Smooth muscle cell (in vitro differentiated cells): ENCODE results near the gene TBC1D16. TPM values are rescaled to one million over a fixed set of nuclear protein-coding genes. Genes with fewer than 3 reads are reported as not detected.
A peak's percentile ranks its signal among the peaks of the same experiment; 100 is the strongest.

ENCODE experiments used
- DNase-seq: peaks from one replicate; lab custom pipeline; 2025; ENCODE audit not compliant: unreplicated experiment; lab: John Stamatoyannopoulos, UW
- H2AFZ ChIP-seq: fragments of 200-600 bp; sonication (generic); 2 replicates; pipeline ENCODE4 v1.6.0; 2016; ENCODE audit warnings: antibody characterized with exemption, low read depth, mild to moderate bottlenecking
- H3F3A ChIP-seq: fragments of 200-600 bp; sonication (generic); 2 replicates; pipeline ENCODE4 v1.6.0; 2017; ENCODE audit warnings: antibody characterized with exemption, low read depth
- H3K27ac ChIP-seq: fragments of 200-600 bp; sonication (generic); 2 replicates; pipeline ENCODE4 v1.5.1; 2016; ENCODE audit warnings: low read depth, mild to moderate bottlenecking
- H3K27me3 ChIP-seq: fragments of 200-600 bp; sonication (generic); 2 replicates; pipeline ENCODE4 v1.6.1; 2016; ENCODE audit warnings: low read depth, mild to moderate bottlenecking
- H3K36me3 ChIP-seq: fragments of 200-600 bp; sonication (generic); 2 replicates; pipeline ENCODE4 v1.5.1; 2016; ENCODE audit warnings: low read depth
- H3K4me1 ChIP-seq: fragments of 200-600 bp; sonication (generic); 2 replicates; pipeline ENCODE4 v1.5.1; 2016; ENCODE audit warnings: low read depth
- H3K4me2 ChIP-seq: fragments of 200-600 bp; sonication (generic); 2 replicates; pipeline ENCODE4 v1.6.0; 2016; ENCODE audit warnings: mild to moderate bottlenecking
- H3K4me3 ChIP-seq: fragments of 200-600 bp; sonication (generic); 2 replicates; pipeline ENCODE4 v1.5.1; 2016; ENCODE audit warnings: mild to moderate bottlenecking
- H3K79me2 ChIP-seq: fragments of 200-600 bp; sonication (generic); 2 replicates; pipeline ENCODE4 v1.6.0; 2016; ENCODE audit warnings: low read depth, mild to moderate bottlenecking
- H3K9ac ChIP-seq: fragments of 200-600 bp; sonication (generic); 2 replicates; pipeline ENCODE4 v1.6.0; 2016; ENCODE audit warnings: low read depth
- H3K9me3 ChIP-seq: fragments of 200-600 bp; sonication (generic); replicated peaks from 2 replicates; pipeline ENCODE4 v1.5.1; 2016; ENCODE audit warnings: low read depth
- H4K20me1 ChIP-seq: fragments of 200-600 bp; sonication (generic); 2 replicates; pipeline ENCODE4 v1.6.0; 2016; ENCODE audit warnings: low read depth
- CTCF ChIP-seq: fragments of 200-600 bp; sonication (generic); IDR thresholded peaks from 2 replicates; pipeline ENCODE4 v1.5.1; 2017; ENCODE audit warnings: borderline replicate concordance, mild to moderate bottlenecking, antibody characterized with exemption; ENCODE audit not compliant: insufficient read depth, poor library complexity, severe bottlenecking
- WGBS: methylation state at CpG from one replicate; pipeline ENCODE4 v1.1.7; 2016; ENCODE audit warnings: low lambda C conversion rate; 5-methylcytosine and 5-hydroxymethylcytosine counted together
- polyA plus RNA-seq: library from polyadenylated mRNA; unstranded; fragments of >200 nt; fragmentation: Nextera tagmentation; extraction: Ambion mirVana; gene quantifications from 2 replicates; pipeline ENCODE4 v1.2.1, GENCODE V29; 2016
- total RNA-seq: library from RNA; depleted of rRNA; stranded (reverse); fragments of >200 nt; gene quantifications from 2 replicates; pipeline ENCODE4 v1.2.3, GENCODE V29; 2014

TBC1D16 gene
- total and polyA plus RNA-seq, 2 experiments from 2014 or later = 17.4 to 24.6 TPM

GRCh38 chr17:80063830-80064585 lies 28.3 kb upstream of the TBC1D16 start:
- H3K79me2 ChIP-seq = no peaks in the 10 kb centered on the region
- no peak for TF ChIP-seq CTCF
- H3K9ac ChIP-seq = no peak overlapping the region
- H2AFZ ChIP-seq = no peak overlapping the region
- no peaks in the 10 kb centered on the region for H3F3A ChIP-seq
- peaks cover 7% of the 10 kb centered on the region for H3K4me1 ChIP-seq
- H3K36me3 ChIP-seq = no peaks in the 10 kb centered on the region
- H3K9me3 ChIP-seq = no peaks in the 10 kb centered on the region
- 59% methylated on average over 27 of the region's 27 CpGs for WGBS
- peak overlapping the region; percentile 29 for H3K27ac ChIP-seq
- DNase-seq = peak; percentile 6
- no peaks in the 10 kb centered on the region for H4K20me1 ChIP-seq
- H3K27me3 ChIP-seq = no peaks in the 10 kb centered on the region
- H3K4me3 ChIP-seq = no peak overlapping the region
- no peak overlapping the region for H3K4me2 ChIP-seq

DNA sequence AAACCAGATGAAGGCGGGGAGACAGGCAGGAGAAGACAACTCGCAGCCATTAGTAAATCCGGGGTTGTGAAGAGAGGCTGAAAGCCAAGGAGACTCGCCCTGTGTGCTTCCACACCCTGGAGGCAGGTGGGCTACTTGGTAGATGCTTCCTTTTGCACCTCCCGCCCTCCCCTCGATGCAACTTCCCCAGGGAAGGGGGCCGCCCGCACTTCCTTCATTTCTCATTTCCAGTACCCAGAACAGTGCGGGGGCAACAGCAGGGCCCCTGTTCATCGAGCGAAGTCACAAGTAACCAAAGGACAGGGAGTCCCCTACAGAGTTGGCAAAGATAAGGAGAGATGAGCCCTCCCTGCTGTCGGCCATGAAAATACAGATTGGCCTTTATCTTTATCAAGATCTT lies 25.7 kb upstream of the TBC1D16 start:
- H3K27me3 ChIP-seq = no peaks in the 10 kb centered on the region
- no peak for TF ChIP-seq CTCF
- no peak overlapping the region for H3K4me3 ChIP-seq
- H3K27ac ChIP-seq = no peak overlapping the region
- H3K36me3 ChIP-seq = no peaks in the 10 kb centered on the region
- no peak overlapping the region for H3K4me2 ChIP-seq
- H3K9me3 ChIP-seq = no peaks in the 10 kb centered on the region
- H3K9ac ChIP-seq = no peak overlapping the region
- peaks cover 7% of the 10 kb centered on the region for H3K4me1 ChIP-seq
- no peaks in the 10 kb centered on the region for H3K79me2 ChIP-seq
- no peak overlapping the region for H2AFZ ChIP-seq
- H4K20me1 ChIP-seq = no peaks in the 10 kb centered on the region
- no peak for DNase-seq
- H3F3A ChIP-seq = no peaks in the 10 kb centered on the region
- 96% methylated on average over 12 of the region's 12 CpGs for WGBS

DNA sequence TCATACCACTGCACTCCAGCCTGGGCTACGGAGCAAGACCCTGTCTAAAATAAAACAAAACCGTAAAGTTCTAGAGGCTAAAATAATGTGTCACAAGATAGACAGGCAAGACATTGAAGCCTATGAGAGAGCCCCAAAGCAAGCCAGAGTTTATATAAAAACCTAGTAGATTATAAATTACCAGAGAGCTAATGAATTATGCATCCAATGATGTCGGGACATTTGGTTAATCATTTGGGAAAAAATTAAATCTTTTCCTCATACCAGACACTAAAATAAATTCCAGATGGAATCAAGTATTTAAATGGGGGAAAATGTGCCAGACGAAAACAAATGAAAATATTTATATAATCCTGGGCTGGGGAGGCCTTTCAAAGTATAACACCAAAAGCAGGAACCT lies 25.0 kb upstream of the TBC1D16 start:
- Histone ChIP-seq H3K36me3 (no peaks in the 10 kb centered on the region), H2AFZ (no peak overlapping the region), H3K9me3 (no peaks in the 10 kb centered on the region), H3K9ac (no peak overlapping the region), H3K4me2 (no peak overlapping the region), H3F3A (no peaks in the 10 kb centered on the region), H3K4me1 (peaks cover 6% of the 10 kb centered on the region), H3K27me3 (no peaks in the 10 kb centered on the region), H3K27ac (no peak overlapping the region), H4K20me1 (no peaks in the 10 kb centered on the region), H3K79me2 (no peaks in the 10 kb centered on the region), H3K4me3 (no peak overlapping the region)
- DNase-seq = no peak
- no peak for TF ChIP-seq CTCF
- WGBS = 94% methylated on average over 4 of the region's 4 CpGs
